Esophagus muscularis mucosa (tissue), 4 donors: Measurements from ENCODE around the gene IL17REL. TPM values are rescaled to one million over a fixed set of nuclear protein-coding genes. Genes with fewer than 3 reads are reported as not detected.
A peak's percentile ranks its signal among the peaks of the same experiment; 100 is the strongest.
"Not testable (repeated sequence)": the region's sequence is repeated elsewhere in the genome, so short reads cannot be mapped to it uniquely, and the experiment has no call there.

Source experiments
- DNase-seq: peaks from one replicate; pipeline ENCODE4 v3.0.0-alpha.2; 2017; ENCODE audit errors: extremely low spot score
- H3K27ac ChIP-seq, 4 donors: fragments of 200-600 bp; sonication (generic); replicated peaks in 1 of 4; 1 replicate in 3 of 4; 2 replicates in 1 of 4; pipeline ENCODE4 v1.5.1; 2016 to 2019; ENCODE audit warnings: mild to moderate bottlenecking in 1 of 4
- H3K27me3 ChIP-seq, 4 donors: fragments of 200-600 bp; sonication (generic); one replicate each; pipeline versions ENCODE4 v1.5.1 to v1.6.0; 2016 to 2019
- H3K36me3 ChIP-seq, 4 donors: fragments of 200-600 bp; sonication (generic); one replicate each; pipeline ENCODE4 v1.5.1; 2016 to 2019
- H3K4me1 ChIP-seq, 4 donors: fragments of 200-600 bp; sonication (generic); one replicate each; pipeline ENCODE4 v1.5.1; 2016 to 2019
- H3K4me3 ChIP-seq, 4 donors: fragments of 200-600 bp; sonication (generic); 1 replicate in 2 of 4; 2 replicates in 2 of 4; pipeline ENCODE4 v1.5.1; 2016 to 2019; ENCODE audit warnings: mild to moderate bottlenecking in 4 of 4, moderate library complexity in 1 of 4
- H3K9me3 ChIP-seq, 4 donors: fragments of 200-600 bp; sonication (generic); 1 replicate in 3 of 4; 2 replicates in 1 of 4; pipeline ENCODE4 v1.5.1; 2016 to 2019
- EP300 ChIP-seq: sonication (generic); formaldehyde crosslinking; IDR thresholded peaks from one replicate; pipeline ENCODE4 v1.6.1; 2017; ENCODE audit warnings: antibody characterized with exemption
- POLR2A ChIP-seq: fragments of 450-650 bp; IDR thresholded peaks from one replicate; pipeline ENCODE4 v1.6.1; 2017; ENCODE audit warnings: antibody characterized with exemption, moderate library complexity, mild to moderate bottlenecking, low read depth
- POLR2AphosphoS5 ChIP-seq, 2 donors: sonication (generic); formaldehyde crosslinking; IDR thresholded peaks; one replicate each; pipeline ENCODE4 v1.6.1; 2017; ENCODE audit warnings: antibody characterized with exemption in 2 of 2
- WGBS: methylation state at CpG from one replicate; pipeline ENCODE4 v1.1.5; 2018; 5-methylcytosine and 5-hydroxymethylcytosine counted together
- intact Hi-C: fragments of 100-400 bp; cut with DNase I; formaldehyde crosslinking; loops from one replicate; pipeline ENCODE4 v1.15.1; 2023
- total RNA-seq, 4 donors: library from RNA; depleted of rRNA; stranded (reverse); fragments of >200 nt; gene quantifications; one replicate each; pipeline versions ENCODE4 v1.1.0 to v1.2.1, GENCODE V29; 2016
- TF ChIP-seq, protein P1 (sequence below), 3 experiments: fragments of 200-600 bp in 2 of 3; fragments of 450-650 bp in 1 of 3; sonication (generic) in 2 of 3; IDR thresholded peaks; one replicate each; pipeline ENCODE4 v1.5.1; 2017 to 2019; ENCODE audit warnings: antibody characterized with exemption in 3 of 3, mild to moderate bottlenecking in 2 of 3, moderate library complexity in 1 of 3

IL17REL gene
- total RNA-seq, 4 donors from 2014 or later = not detected

DNA sequence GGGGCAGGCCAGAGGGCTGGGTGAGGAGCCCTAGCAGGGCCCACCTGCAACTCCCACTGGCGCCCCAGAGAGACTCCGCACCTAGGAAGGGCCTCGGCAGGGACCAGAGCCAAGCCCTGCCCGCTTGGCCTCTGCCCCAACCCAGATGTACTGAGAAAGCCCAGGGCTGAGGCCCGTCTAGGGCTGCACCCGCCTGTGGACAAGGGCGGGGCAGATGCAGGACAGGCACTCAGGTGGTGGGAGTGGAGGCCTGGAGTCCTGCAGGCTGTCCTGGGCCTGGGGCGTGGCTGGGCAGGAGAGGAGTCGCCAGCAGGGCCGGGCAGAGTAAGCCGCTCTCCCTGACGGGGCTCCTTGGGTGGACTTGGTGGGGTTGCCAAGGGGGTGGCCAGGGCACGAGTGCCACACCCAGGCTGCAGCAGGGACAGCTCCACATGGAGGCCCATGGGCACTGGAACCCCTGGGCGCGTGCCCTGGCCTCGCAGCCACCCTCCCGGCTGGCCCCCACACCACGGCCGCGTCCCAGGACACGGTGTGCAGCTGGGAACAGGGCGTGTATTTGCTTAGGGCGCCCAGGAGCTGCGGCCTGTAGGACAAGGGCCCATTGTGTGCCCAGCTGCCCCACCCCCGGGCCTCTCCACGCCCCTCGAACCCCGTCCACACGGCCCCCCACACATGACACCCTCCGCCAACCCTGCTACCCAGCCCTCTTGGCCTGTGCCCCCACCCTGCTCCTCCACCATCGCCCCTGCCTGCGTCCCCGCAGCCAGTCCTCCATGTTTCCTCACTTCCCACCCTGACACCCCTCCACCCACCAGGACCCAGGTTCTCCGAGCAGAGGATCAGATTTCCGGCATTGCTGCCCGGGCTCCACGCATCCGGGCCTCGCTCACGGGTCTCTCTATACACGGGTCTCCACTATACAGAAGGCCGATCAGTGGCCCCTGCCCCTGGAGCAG, 63.3 kb downstream of the IL17REL start:
- Histone ChIP-seq H3K27me3 (no peaks in the 10 kb centered on the region), H3K27ac (peak overlapping the region in 1 of 4 donors; percentile 55), H3K36me3 (no peaks in the 10 kb centered on the region), H3K4me1 (peaks cover 26 to 32% (median 28%) of the 10 kb centered on the region in 4 donors), H3K4me3 (peak overlapping the region in 1 of 4 donors; percentile 3), H3K9me3 (no peaks in the 10 kb centered on the region)
- 92% methylated on average over 20 of the region's 42 CpGs for WGBS
- intact Hi-C loops = no loop called here
- TF ChIP-seq POLR2A = no peak
- no peak for TF ChIP-seq POLR2AphosphoS5 (IDR thresholded peaks at IDR 0.05)
- TF ChIP-seq, protein P1, sequence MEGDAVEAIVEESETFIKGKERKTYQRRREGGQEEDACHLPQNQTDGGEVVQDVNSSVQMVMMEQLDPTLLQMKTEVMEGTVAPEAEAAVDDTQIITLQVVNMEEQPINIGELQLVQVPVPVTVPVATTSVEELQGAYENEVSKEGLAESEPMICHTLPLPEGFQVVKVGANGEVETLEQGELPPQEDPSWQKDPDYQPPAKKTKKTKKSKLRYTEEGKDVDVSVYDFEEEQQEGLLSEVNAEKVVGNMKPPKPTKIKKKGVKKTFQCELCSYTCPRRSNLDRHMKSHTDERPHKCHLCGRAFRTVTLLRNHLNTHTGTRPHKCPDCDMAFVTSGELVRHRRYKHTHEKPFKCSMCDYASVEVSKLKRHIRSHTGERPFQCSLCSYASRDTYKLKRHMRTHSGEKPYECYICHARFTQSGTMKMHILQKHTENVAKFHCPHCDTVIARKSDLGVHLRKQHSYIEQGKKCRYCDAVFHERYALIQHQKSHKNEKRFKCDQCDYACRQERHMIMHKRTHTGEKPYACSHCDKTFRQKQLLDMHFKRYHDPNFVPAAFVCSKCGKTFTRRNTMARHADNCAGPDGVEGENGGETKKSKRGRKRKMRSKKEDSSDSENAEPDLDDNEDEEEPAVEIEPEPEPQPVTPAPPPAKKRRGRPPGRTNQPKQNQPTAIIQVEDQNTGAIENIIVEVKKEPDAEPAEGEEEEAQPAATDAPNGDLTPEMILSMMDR (IDR thresholded peaks at IDR 0.05) = no peak
- TF ChIP-seq EP300 = no peak
- DNase-seq = no peak

DNA sequence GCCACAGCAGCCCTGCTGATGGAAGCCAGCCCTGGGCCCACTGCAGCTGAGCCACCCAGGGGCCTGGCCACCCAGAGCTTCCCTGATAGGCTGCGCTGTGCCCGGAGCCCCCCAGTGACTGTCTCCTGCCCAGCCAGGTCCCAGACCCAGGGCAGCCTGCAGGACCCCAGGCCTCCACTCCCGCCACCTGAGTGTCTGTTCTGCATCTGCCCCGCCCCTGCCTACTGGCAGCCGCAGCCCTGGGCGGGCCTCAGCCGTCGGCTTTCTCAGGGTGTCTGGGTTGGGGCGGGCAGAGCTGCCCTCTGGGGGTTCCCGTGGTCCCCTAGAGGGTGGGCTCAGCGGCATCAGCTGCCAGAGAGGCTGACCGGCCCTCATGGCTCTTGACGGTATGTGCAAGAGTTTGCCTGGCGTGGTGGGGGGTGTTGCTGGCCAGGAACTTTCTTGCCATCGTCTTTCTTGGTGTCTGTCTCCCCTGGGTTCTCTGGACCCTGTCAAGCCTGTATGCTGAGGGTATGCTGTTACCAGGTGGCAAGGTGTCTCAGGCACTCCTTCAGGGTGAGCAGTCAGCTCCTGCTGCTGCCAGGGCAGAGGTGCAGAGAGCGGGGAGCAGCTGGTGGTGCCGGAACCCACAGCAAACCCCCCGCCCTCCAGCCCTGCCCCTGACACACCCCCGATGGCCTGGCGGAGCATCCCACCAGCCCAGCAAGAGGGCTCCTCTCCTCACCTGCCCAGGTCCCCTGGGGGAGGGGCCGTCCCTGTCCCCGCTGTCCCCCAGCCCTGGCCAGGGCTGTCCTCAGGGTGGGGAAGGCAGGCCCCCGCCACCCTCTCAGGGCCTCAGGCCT, 64.2 kb downstream of the IL17REL start:
- intact Hi-C loops = no loop called here
- peak overlapping the region in 1 of 4 donors; percentile 55 for H3K27ac ChIP-seq
- TF ChIP-seq POLR2AphosphoS5 (IDR thresholded peaks at IDR 0.05) = no peak
- no peaks in the 10 kb centered on the region for H3K27me3 ChIP-seq
- DNase-seq = no peak
- no peaks in the 10 kb centered on the region for H3K9me3 ChIP-seq
- peak overlapping the region in 1 of 4 donors; percentile 3 for H3K4me3 ChIP-seq
- WGBS = 87% methylated on average over 9 of the region's 23 CpGs
- H3K4me1 ChIP-seq = peaks cover 17 to 23% (median 19%) of the 10 kb centered on the region in 4 donors
- no peaks in the 10 kb centered on the region for H3K36me3 ChIP-seq

DNA sequence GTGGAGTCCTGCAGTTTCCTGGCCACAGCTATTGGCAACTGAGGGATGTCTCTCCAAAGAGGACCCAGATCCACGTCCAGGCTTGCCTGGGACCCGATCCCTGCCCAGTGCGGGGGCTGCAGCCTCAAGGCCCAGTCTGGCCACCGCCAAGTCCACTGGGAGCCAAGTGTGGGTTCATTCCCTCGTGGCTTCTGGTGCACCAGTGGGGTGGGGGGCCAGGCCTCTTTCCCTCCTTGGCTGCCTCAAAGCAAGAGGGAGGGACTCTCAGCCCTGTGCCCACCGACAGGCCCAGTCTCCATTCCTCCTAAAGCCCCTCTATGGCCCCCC, 65.3 kb downstream of the IL17REL start:
- WGBS = 86% methylated on average over 4 of the region's 6 CpGs
- peaks cover 6 to 14% (median 8%) of the 10 kb centered on the region in 4 donors for H3K4me1 ChIP-seq
- H3K27me3 ChIP-seq = no peaks in the 10 kb centered on the region
- intact Hi-C loops = no loop called here
- H3K27ac ChIP-seq = no peak overlapping the region
- H3K36me3 ChIP-seq = no peaks in the 10 kb centered on the region
- H3K9me3 ChIP-seq = no peaks in the 10 kb centered on the region
- no peak for DNase-seq
- no peak overlapping the region for H3K4me3 ChIP-seq
- TF ChIP-seq, protein P1 (IDR thresholded peaks at IDR 0.05) = no peak
- no peak for TF ChIP-seq POLR2AphosphoS5 (IDR thresholded peaks at IDR 0.05)

DNA sequence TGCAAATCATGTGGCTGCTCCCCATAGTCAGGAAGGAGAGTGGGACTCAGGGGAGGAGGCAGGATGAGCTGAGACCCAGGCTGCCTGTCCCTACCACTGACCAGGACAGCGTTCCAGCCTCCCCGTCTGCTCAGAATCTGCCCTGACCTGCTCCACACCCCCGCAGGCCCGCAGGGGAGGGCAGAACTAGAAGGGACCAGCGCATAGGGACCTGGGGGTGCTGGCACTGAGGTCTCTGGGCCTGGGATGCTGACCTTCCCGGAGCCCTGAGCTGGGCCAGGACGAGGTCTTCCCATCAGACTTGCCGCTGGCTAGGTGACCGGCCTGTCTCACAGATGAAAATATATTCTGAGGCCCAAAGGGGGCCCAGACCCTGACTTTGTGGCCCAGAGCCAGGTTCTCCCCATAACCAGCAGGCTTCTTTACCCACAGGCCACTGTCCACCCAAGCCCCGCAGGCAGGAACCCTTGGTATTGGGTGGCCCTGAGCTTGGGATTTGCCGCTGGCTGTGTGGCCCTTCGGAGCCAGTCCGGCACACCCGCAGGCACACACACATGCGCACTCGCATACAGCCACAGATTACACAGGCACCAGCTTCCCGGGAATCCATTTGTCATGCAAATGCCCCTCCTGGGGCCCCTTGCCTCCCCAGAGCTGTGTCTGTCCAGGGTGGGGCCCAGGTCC, 65.8 kb downstream of the IL17REL start:
- H3K4me3 ChIP-seq = no peak overlapping the region
- 86% methylated on average over 14 of the region's 17 CpGs for WGBS
- H3K36me3 ChIP-seq = no peaks in the 10 kb centered on the region
- H3K27me3 ChIP-seq = no peaks in the 10 kb centered on the region
- no peaks in the 10 kb centered on the region for H3K9me3 ChIP-seq
- TF ChIP-seq EP300 (no peak), POLR2A (no peak), POLR2AphosphoS5 (IDR thresholded peaks at IDR 0.05) (no peak)
- TF ChIP-seq, protein P1 (IDR thresholded peaks at IDR 0.05) = no peak
- no peak for DNase-seq
- H3K4me1 ChIP-seq = peaks cover 1 to 10% (median 3%) of the 10 kb centered on the region in 4 donors
- intact Hi-C loops = no loop called here
- no peak overlapping the region for H3K27ac ChIP-seq

- H3K9me3 ChIP-seq, DNase-seq, H3K27me3 ChIP-seq, H3K4me1 ChIP-seq, H3K4me3 ChIP-seq, intact Hi-C loops, H3K27ac ChIP-seq, H3K36me3 ChIP-seq: not testable (repeated sequence)
- 89% methylated on average over 15 of the region's 17 CpGs for WGBS
Measured at GRCh38 chr22:49945042-49945794, 67.3 kb downstream of the IL17REL start.
